ENCODE results near the gene TBX15.

TBX15 gene

DNA sequence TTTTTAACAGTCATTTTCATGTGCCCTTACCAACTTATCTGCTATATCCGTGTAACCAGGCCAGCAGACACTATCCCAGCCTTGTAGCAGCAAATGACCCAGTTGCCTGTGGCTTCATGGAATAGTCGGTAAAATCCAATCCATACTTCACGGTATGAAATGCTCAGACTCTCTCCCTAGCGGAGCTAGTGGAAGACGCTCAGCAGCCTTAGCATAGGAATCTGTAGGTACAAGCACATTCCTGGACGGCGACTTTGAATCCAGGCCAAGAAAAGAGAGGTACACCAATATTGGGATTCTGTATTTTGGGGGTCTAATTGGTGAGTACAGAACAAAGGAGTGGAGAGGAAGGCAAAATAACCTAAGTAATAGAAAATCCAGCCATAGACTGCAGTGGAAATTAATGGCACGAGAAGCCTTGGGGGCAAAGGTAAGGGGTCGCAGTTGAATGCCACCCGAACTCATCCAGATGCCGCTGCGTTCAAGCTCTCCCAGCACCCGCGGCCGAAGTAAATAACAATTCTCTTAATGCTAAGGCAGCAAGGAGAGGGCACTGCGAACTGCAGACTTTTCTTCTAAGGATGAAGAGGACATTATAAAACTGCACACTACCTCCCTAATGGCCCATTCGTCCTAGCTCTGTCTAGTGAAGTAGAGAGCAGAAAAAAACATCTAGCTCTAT is 17.7 kb upstream of the TBX15 start:
- Histone ChIP-seq H3K4ac (ENCODE audit: low read depth in 1 of 2, low read length in 2 of 2) (no peak overlapping the region), H2AK5ac (ENCODE audit: low read length, severe bottlenecking) (no peak overlapping the region), H3K4me2 (ENCODE audit: low read length, poor library complexity, severe bottlenecking) (no peak overlapping the region), H2BK15ac (ENCODE audit: low read depth, poor library complexity, severe bottlenecking) (no peak overlapping the region), H3K14ac (ENCODE audit: low read length in 2 of 2) (no peak overlapping the region), H3K4me1 (ENCODE audit: control insufficient read depth, insufficient read depth, low read depth, low read length) (peaks cover 31% of the 10 kb centered on the region), H3K36me3 (ENCODE audit: control insufficient read depth in 1 of 2, insufficient read depth in 2 of 2, low read depth in 1 of 2, low read length in 2 of 2) (peaks cover 0 to 5% of the 10 kb centered on the region in 2 experiments), H3K27me3 (ENCODE audit: control insufficient read depth in 1 of 2, insufficient read depth in 1 of 2, low read length in 2 of 2) (peaks cover 20 to 53% of the 10 kb centered on the region in 2 experiments), H4K8ac (ENCODE audit: low read length) (no peak overlapping the region), H3K4me3 (ENCODE audit: insufficient read depth in 1 of 2, low read depth in 1 of 2, low read length in 2 of 2) (peak overlapping the region in 1 of 2 experiments; percentile 57), H3K18ac (ENCODE audit: low read depth in 1 of 2, low read length in 2 of 2) (no peak overlapping the region), H2BK120ac (ENCODE audit: low read depth, low read length) (no peak overlapping the region), H3K9ac (ENCODE audit: low read length) (no peak overlapping the region), H3K27ac (ENCODE audit: low read length, poor library complexity, severe bottlenecking) (no peak overlapping the region), H2BK5ac (ENCODE audit: low read depth, low read length, poor library complexity, severe bottlenecking) (no peak overlapping the region), H2AFZ (ENCODE audit: low read depth, low read length) (no peak overlapping the region), H3K79me1 (replicated peaks; ENCODE audit: low read length, poor library complexity, severe bottlenecking) (peaks cover 1% of the 10 kb centered on the region), H3K9me3 (ENCODE audit: control insufficient read depth, low read length) (peaks cover 6% of the 10 kb centered on the region), H2BK12ac (ENCODE audit: low read length in 2 of 2) (no peak overlapping the region), H3K23ac (ENCODE audit: low read length in 2 of 2) (no peak overlapping the region), H4K91ac (ENCODE audit: low read length) (no peak overlapping the region)
- no peak for DNase-seq
- 6% methylated on average over 17 of the region's 17 CpGs for WGBS

DNA sequence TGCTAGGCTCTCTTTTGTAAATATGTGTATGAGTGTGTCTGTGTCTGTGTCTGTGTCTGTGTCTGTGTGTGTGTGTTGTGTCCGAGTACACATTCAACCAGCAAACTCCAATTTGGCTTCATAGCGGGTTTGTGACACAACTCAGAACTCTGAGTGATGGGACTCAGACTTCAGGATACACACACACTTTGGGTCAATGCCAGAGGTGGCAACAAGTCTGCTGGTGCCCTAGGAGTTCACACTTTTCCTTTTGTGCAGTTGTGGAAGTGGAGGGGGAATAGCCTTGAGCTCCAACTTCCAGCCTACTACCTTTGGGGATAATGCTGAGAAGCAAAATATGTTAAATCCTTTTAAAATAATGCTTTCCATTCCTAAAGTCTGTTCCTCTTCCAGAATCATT is 16.6 kb upstream of the TBX15 start:
- H3K4me1 ChIP-seq (ENCODE audit: control insufficient read depth, insufficient read depth, low read depth, low read length), result peaks cover 37% of the 10 kb centered on the region

DNA sequence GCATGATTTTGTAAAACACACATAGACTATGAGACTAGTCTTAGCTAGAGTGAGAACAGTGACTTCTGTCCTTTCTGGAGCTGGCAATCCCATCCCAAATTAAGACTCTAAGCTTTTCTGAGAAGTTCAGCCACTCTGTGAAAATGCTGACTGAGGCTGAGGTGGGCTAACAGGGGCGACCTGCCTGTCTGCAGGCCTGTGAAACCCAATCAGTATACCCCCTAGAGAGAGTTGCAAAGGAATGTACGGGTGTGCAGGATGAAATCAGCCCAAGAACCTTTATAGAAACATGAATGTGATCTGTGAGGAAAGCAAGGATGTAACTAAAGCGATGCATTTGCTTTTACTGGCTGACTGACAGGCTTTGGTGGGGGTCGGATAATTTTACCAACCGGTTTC is 16.0 kb upstream of the TBX15 start:
- Histone ChIP-seq H3K36me3 (ENCODE audit: control insufficient read depth in 1 of 2, insufficient read depth in 2 of 2, low read depth in 1 of 2, low read length in 2 of 2) (peaks cover 0 to 5% of the 10 kb centered on the region in 2 experiments), H2AFZ (ENCODE audit: low read depth, low read length) (no peak overlapping the region), H3K27me3 (ENCODE audit: control insufficient read depth in 1 of 2, insufficient read depth in 1 of 2, low read length in 2 of 2) (peaks cover 33 to 69% of the 10 kb centered on the region in 2 experiments), H3K18ac (ENCODE audit: low read depth in 1 of 2, low read length in 2 of 2) (no peak overlapping the region), H3K4me2 (ENCODE audit: low read length, poor library complexity, severe bottlenecking) (no peak overlapping the region), H4K8ac (ENCODE audit: low read length) (no peak overlapping the region), H2BK5ac (ENCODE audit: low read depth, low read length, poor library complexity, severe bottlenecking) (no peak overlapping the region), H3K27ac (ENCODE audit: low read length, poor library complexity, severe bottlenecking) (no peak overlapping the region), H3K9me3 (ENCODE audit: control insufficient read depth, low read length) (peaks cover 6% of the 10 kb centered on the region), H4K91ac (ENCODE audit: low read length) (no peak overlapping the region), H3K4ac (ENCODE audit: low read depth in 1 of 2, low read length in 2 of 2) (no peak overlapping the region), H3K4me3 (ENCODE audit: insufficient read depth in 1 of 2, low read depth in 1 of 2, low read length in 2 of 2) (no peak overlapping the region), H3K14ac (ENCODE audit: low read length in 2 of 2) (no peak overlapping the region), H2BK15ac (ENCODE audit: low read depth, poor library complexity, severe bottlenecking) (no peak overlapping the region), H3K79me1 (replicated peaks; ENCODE audit: low read length, poor library complexity, severe bottlenecking) (peaks cover 3% of the 10 kb centered on the region), H3K23ac (ENCODE audit: low read length in 2 of 2) (no peak overlapping the region), H3K4me1 (ENCODE audit: control insufficient read depth, insufficient read depth, low read depth, low read length) (peaks cover 37% of the 10 kb centered on the region), H2BK120ac (ENCODE audit: low read depth, low read length) (no peak overlapping the region), H2AK5ac (ENCODE audit: low read length, severe bottlenecking) (no peak overlapping the region), H3K9ac (ENCODE audit: low read length) (no peak overlapping the region), H2BK12ac (ENCODE audit: low read length in 2 of 2) (no peak overlapping the region)
- DNase-seq, result no peak
- WGBS, result 34% methylated on average over 5 of the region's 5 CpGs

More for the DNA sequence above, 16.6 kb upstream of the TBX15 start:
- Histone ChIP-seq H3K9me3 (ENCODE audit: control insufficient read depth, low read length) (peaks cover 6% of the 10 kb centered on the region), H2AFZ (ENCODE audit: low read depth, low read length) (no peak overlapping the region), H3K23ac (ENCODE audit: low read length in 2 of 2) (no peak overlapping the region), H2BK120ac (ENCODE audit: low read depth, low read length) (no peak overlapping the region), H3K18ac (ENCODE audit: low read depth in 1 of 2, low read length in 2 of 2) (no peak overlapping the region), H3K27me3 (ENCODE audit: control insufficient read depth in 1 of 2, insufficient read depth in 1 of 2, low read length in 2 of 2) (peaks cover 27 to 62% of the 10 kb centered on the region in 2 experiments), H2BK12ac (ENCODE audit: low read length in 2 of 2) (no peak overlapping the region), H3K9ac (ENCODE audit: low read length) (no peak overlapping the region), H4K91ac (ENCODE audit: low read length) (no peak overlapping the region), H3K4ac (ENCODE audit: low read depth in 1 of 2, low read length in 2 of 2) (no peak overlapping the region), H2BK5ac (ENCODE audit: low read depth, low read length, poor library complexity, severe bottlenecking) (no peak overlapping the region), H4K8ac (ENCODE audit: low read length) (no peak overlapping the region), H2BK15ac (ENCODE audit: low read depth, poor library complexity, severe bottlenecking) (no peak overlapping the region), H3K79me1 (replicated peaks; ENCODE audit: low read length, poor library complexity, severe bottlenecking) (peaks cover 1% of the 10 kb centered on the region), H3K27ac (ENCODE audit: low read length, poor library complexity, severe bottlenecking) (no peak overlapping the region), H3K4me3 (ENCODE audit: insufficient read depth in 1 of 2, low read depth in 1 of 2, low read length in 2 of 2) (no peak overlapping the region), H3K4me2 (ENCODE audit: low read length, poor library complexity, severe bottlenecking) (no peak overlapping the region), H2AK5ac (ENCODE audit: low read length, severe bottlenecking) (no peak overlapping the region), H3K14ac (ENCODE audit: low read length in 2 of 2) (no peak overlapping the region), H3K36me3 (ENCODE audit: control insufficient read depth in 1 of 2, insufficient read depth in 2 of 2, low read depth in 1 of 2, low read length in 2 of 2) (peaks cover 0 to 5% of the 10 kb centered on the region in 2 experiments)
- DNase-seq, result no peak
- 85% methylated on average over 2 of the region's 2 CpGs for WGBS

DNA sequence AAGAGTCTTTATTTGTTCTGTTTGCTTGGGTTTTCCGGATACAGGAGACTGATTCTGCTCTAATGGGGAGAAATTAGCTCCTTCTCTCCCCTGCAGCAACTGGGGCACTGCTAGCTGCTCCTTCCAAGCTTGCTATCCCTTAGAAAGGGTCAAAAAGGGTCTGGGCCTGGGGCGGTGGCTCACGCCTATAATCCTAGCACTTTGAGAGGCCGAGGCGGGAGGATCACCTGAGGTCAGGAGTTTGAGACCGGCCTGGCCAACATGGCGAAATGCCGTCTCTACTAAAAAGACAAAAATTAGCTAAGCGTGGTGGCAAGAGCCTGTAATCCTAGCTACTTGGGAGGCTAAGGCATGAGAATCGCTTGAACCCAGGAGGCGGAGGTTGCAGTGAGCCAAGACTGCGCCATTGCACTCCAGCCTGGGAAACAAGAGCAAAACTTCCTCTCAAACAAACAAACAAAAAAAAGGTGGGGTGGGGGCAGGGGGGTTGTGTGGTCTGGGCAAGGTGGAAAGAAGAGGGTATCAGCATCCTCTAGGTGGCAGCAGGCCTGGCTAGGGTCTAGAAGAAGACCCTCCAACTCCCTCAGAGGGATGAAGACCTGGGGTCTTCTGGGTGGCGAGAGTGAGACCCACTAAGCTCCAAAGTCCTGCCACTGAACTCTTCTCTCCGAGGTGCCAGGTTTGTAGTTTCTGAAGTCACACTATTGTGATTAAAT is 15.4 kb upstream of the TBX15 start:
- Histone ChIP-seq H3K36me3 (ENCODE audit: control insufficient read depth in 1 of 2, insufficient read depth in 2 of 2, low read depth in 1 of 2, low read length in 2 of 2) (peaks cover 0 to 5% of the 10 kb centered on the region in 2 experiments), H2BK5ac (ENCODE audit: low read depth, low read length, poor library complexity, severe bottlenecking) (no peak overlapping the region), H3K18ac (ENCODE audit: low read depth in 1 of 2, low read length in 2 of 2) (no peak overlapping the region), H3K4ac (ENCODE audit: low read depth in 1 of 2, low read length in 2 of 2) (no peak overlapping the region), H3K27ac (ENCODE audit: low read length, poor library complexity, severe bottlenecking) (no peak overlapping the region), H4K8ac (ENCODE audit: low read length) (no peak overlapping the region), H3K4me2 (ENCODE audit: low read length, poor library complexity, severe bottlenecking) (no peak overlapping the region), H2AFZ (ENCODE audit: low read depth, low read length) (no peak overlapping the region), H4K91ac (ENCODE audit: low read length) (no peak overlapping the region), H3K4me3 (ENCODE audit: insufficient read depth in 1 of 2, low read depth in 1 of 2, low read length in 2 of 2) (no peak overlapping the region), H3K9me3 (ENCODE audit: control insufficient read depth, low read length) (peaks cover 6% of the 10 kb centered on the region), H3K27me3 (ENCODE audit: control insufficient read depth in 1 of 2, insufficient read depth in 1 of 2, low read length in 2 of 2) (peaks cover 33 to 74% of the 10 kb centered on the region in 2 experiments), H3K4me1 (ENCODE audit: control insufficient read depth, insufficient read depth, low read depth, low read length) (peaks cover 37% of the 10 kb centered on the region), H3K23ac (ENCODE audit: low read length in 2 of 2) (no peak overlapping the region), H3K14ac (ENCODE audit: low read length in 2 of 2) (no peak overlapping the region), H2BK120ac (ENCODE audit: low read depth, low read length) (no peak overlapping the region), H2AK5ac (ENCODE audit: low read length, severe bottlenecking) (no peak overlapping the region), H3K79me1 (replicated peaks; ENCODE audit: low read length, poor library complexity, severe bottlenecking) (peaks cover 3% of the 10 kb centered on the region), H3K9ac (ENCODE audit: low read length) (no peak overlapping the region), H2BK12ac (ENCODE audit: low read length in 2 of 2) (no peak overlapping the region), H2BK15ac (ENCODE audit: low read depth, poor library complexity, severe bottlenecking) (no peak overlapping the region)
- 90% methylated on average over 11 of the region's 14 CpGs for WGBS
- DNase-seq, result no peak
